ENCODE measurements around the gene ASB11. TPM values are rescaled to one million over a fixed set of nuclear protein-coding genes. Genes with fewer than 3 reads are reported as not detected.
A peak's percentile ranks its signal among the peaks of the same experiment; 100 is the strongest.

Gene ASB11
- total and polyA plus RNA-seq, 2 donors, result 0.05 TPM

DNA sequence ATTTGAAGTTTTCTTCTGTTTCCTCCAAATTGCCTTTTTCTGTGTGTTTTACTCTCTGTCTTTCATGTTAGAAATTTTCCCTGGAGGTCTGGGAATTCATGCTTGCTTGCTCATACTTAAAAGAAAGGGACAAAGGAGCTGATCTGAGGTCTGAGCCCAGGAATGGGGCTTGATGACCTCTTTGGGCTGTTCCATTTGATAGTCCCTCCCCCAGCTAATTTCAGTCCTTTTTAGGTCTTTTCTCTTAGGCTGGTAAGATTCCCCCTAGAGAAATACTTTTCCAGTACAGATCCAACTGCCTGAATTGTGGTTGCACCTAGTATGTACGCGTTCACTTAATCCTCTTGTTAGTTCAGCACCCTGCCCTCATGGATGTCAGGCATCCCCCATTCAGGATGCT is 25.4 kb upstream of the ASB11 start:
- Histone ChIP-seq H3K4me1 (ENCODE audit: control insufficient read depth in 2 of 2, insufficient read depth in 2 of 2, low read length in 2 of 2) (no peaks in the 10 kb centered on the region), H3K27me3 (ENCODE audit: control insufficient read depth in 2 of 2, insufficient read depth in 1 of 2, low read length in 1 of 2) (peaks cover 0 to 20% of the 10 kb centered on the region in 2 donors), H3K27ac (ENCODE audit: low read depth in 1 of 2, low read length in 1 of 2) (no peak overlapping the region), H3K4me3 (ENCODE audit: low read length in 2 of 2) (no peak overlapping the region), H3K9me3 (ENCODE audit: control insufficient read depth in 2 of 2, insufficient read depth in 1 of 2, low read length in 1 of 2) (no peaks in the 10 kb centered on the region), H3K36me3 (ENCODE audit: control insufficient read depth in 2 of 2, insufficient read depth in 2 of 2, low read length in 1 of 2) (no peaks in the 10 kb centered on the region)
- 98% methylated on average over 2 of the region's 2 CpGs for WGBS
- no peak for DNase-seq (ENCODE audit: low read depth in 6 of 9, low spot score in 9 of 9)

DNA sequence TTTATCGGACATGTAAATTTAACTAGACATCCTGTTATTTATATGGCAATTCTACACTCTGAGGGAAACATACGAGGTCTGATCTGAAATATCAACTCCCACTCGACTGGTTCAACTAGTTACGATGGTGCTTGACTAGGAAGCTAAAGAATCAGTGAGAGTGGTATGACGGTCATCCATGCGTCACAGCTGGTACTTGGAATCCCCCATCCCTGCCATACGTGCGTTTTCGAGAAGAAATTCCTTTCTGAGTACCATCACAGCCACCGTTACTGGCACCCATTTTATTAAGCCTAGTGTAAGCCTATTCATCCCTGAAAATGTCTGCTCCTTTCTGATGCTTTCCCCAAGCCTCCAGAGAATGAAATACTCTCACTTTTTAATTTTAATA is 20.6 kb upstream of the ASB11 start:
- Histone ChIP-seq H3K36me3 (ENCODE audit: control insufficient read depth in 2 of 2, insufficient read depth in 2 of 2, low read length in 1 of 2) (peaks cover 0 to 7% of the 10 kb centered on the region in 2 donors), H3K9me3 (ENCODE audit: control insufficient read depth in 2 of 2, insufficient read depth in 1 of 2, low read length in 1 of 2) (no peaks in the 10 kb centered on the region), H3K27me3 (ENCODE audit: control insufficient read depth in 2 of 2, insufficient read depth in 1 of 2, low read length in 1 of 2) (peaks cover 0 to 14% of the 10 kb centered on the region in 2 donors), H3K4me3 (ENCODE audit: low read length in 2 of 2) (peak overlapping the region; percentile 60 to 66), H3K27ac (ENCODE audit: low read depth in 1 of 2, low read length in 1 of 2) (peak overlapping the region in 1 of 2 donors; percentile 60), H3K4me1 (ENCODE audit: control insufficient read depth in 2 of 2, insufficient read depth in 2 of 2, low read length in 2 of 2) (peaks cover 0 to 4% of the 10 kb centered on the region in 2 donors)
- WGBS, result 0% methylated on average over 10 of the region's 10 CpGs
- DNase-seq (ENCODE audit: low read depth in 6 of 9, low spot score in 9 of 9), result no peak

- Histone ChIP-seq H3K9me3 (ENCODE audit: control insufficient read depth in 2 of 2, insufficient read depth in 1 of 2, low read length in 1 of 2) (no peaks in the 10 kb centered on the region), H3K4me3 (ENCODE audit: low read length in 2 of 2) (peak within 1 kb of the TSS; percentile 60 to 66), H3K27me3 (ENCODE audit: control insufficient read depth in 2 of 2, insufficient read depth in 1 of 2, low read length in 1 of 2) (peaks cover 0 to 14% of the 10 kb centered on the region in 2 donors), H3K27ac (ENCODE audit: low read depth in 1 of 2, low read length in 1 of 2) (peak within 1 kb of the TSS; percentile 67 to 81), H3K4me1 (ENCODE audit: control insufficient read depth in 2 of 2, insufficient read depth in 2 of 2, low read length in 2 of 2) (peaks cover 0 to 4% of the 10 kb centered on the region in 2 donors), H3K36me3 (ENCODE audit: control insufficient read depth in 2 of 2, insufficient read depth in 2 of 2, low read length in 1 of 2) (peaks cover 0 to 7% of the 10 kb centered on the region in 2 donors)
- peak; percentile 70 to 94 (median 82) for DNase-seq (ENCODE audit: low read depth in 6 of 9, low spot score in 9 of 9)
- under 1% methylated on average over 72 of the region's 72 CpGs for WGBS
Observed at GRCh38 chrX:15335135-15336022, 19.9 kb upstream of the ASB11 start, which contains the start of gene PIGA. Gene PIGA (minus strand): TSS chrX:15335523. CDS start chrX:15331930, 3,593 bp downstream.

DNA sequence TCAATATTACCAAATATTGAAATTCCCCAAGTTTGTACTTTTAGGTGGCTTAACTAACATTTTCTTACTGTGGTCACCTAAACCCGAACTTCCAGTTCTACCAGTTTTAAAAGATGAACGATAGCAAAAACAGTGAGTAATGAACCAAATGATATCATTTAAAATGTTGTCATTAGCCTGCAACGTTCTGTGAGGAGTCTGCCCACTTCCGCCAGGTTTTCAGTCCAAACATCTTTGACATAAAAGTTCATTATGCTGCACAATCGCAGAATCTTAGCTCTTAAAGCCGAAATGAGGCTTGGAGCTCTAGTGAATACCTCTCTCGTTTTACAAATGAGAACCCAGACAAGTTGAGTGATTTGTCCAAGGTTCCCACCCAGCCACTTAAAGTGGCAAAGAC is 19.1 kb upstream of the ASB11 start:
- 18% methylated on average over 7 of the region's 7 CpGs for WGBS
- peaks cover 0 to 11% of the 10 kb centered on the region in 2 donors for H3K27me3 ChIP-seq (ENCODE audit: control insufficient read depth in 2 of 2, insufficient read depth in 1 of 2, low read length in 1 of 2)
- H3K36me3 ChIP-seq (ENCODE audit: control insufficient read depth in 2 of 2, insufficient read depth in 2 of 2, low read length in 1 of 2), result peaks cover 0 to 7% of the 10 kb centered on the region in 2 donors
- peak overlapping the region in 1 of 2 donors; percentile 36 for H3K27ac ChIP-seq (ENCODE audit: low read depth in 1 of 2, low read length in 1 of 2)
- H3K4me3 ChIP-seq (ENCODE audit: low read length in 2 of 2), result peak overlapping the region; percentile 60 to 66
- DNase-seq (ENCODE audit: low read depth in 6 of 9, low spot score in 9 of 9), result peak in 1 of 9 donors; percentile 6
- H3K9me3 ChIP-seq (ENCODE audit: control insufficient read depth in 2 of 2, insufficient read depth in 1 of 2, low read length in 1 of 2), result no peaks in the 10 kb centered on the region
- peaks cover 0 to 4% of the 10 kb centered on the region in 2 donors for H3K4me1 ChIP-seq (ENCODE audit: control insufficient read depth in 2 of 2, insufficient read depth in 2 of 2, low read length in 2 of 2)

GRCh38 chrX:15328821-15329220 is 13.4 kb upstream of the ASB11 start:
- DNase-seq (ENCODE audit: low read depth in 6 of 9, low spot score in 9 of 9), result no peak
- H3K36me3 ChIP-seq (ENCODE audit: control insufficient read depth in 2 of 2, insufficient read depth in 2 of 2, low read length in 1 of 2), result peaks cover 0 to 10% of the 10 kb centered on the region in 2 donors
- no peak overlapping the region for H3K27ac ChIP-seq (ENCODE audit: low read depth in 1 of 2, low read length in 1 of 2)

GRCh38 chrX:15328131-15328530 is 12.7 kb upstream of the ASB11 start:
- H3K4me1 ChIP-seq (ENCODE audit: control insufficient read depth in 2 of 2, insufficient read depth in 2 of 2, low read length in 2 of 2), result no peaks in the 10 kb centered on the region
- 93% methylated on average over 3 of the region's 3 CpGs for WGBS
- H3K9me3 ChIP-seq (ENCODE audit: control insufficient read depth in 2 of 2, insufficient read depth in 1 of 2, low read length in 1 of 2), result no peaks in the 10 kb centered on the region
- H3K27me3 ChIP-seq (ENCODE audit: control insufficient read depth in 2 of 2, insufficient read depth in 1 of 2, low read length in 1 of 2), result no peaks in the 10 kb centered on the region
- no peak for DNase-seq (ENCODE audit: low read depth in 6 of 9, low spot score in 9 of 9)
- H3K4me3 ChIP-seq (ENCODE audit: low read length in 2 of 2), result no peak overlapping the region
- peaks cover 1 to 10% of the 10 kb centered on the region in 2 donors for H3K36me3 ChIP-seq (ENCODE audit: control insufficient read depth in 2 of 2, insufficient read depth in 2 of 2, low read length in 1 of 2)
- H3K27ac ChIP-seq (ENCODE audit: low read depth in 1 of 2, low read length in 1 of 2), result no peak overlapping the region

More at GRCh38 chrX:15328821-15329220, 13.4 kb upstream of the ASB11 start:
- Histone ChIP-seq H3K4me3 (ENCODE audit: low read length in 2 of 2) (no peak overlapping the region), H3K27me3 (ENCODE audit: control insufficient read depth in 2 of 2, insufficient read depth in 1 of 2, low read length in 1 of 2) (no peaks in the 10 kb centered on the region), H3K4me1 (ENCODE audit: control insufficient read depth in 2 of 2, insufficient read depth in 2 of 2, low read length in 2 of 2) (no peaks in the 10 kb centered on the region), H3K9me3 (ENCODE audit: control insufficient read depth in 2 of 2, insufficient read depth in 1 of 2, low read length in 1 of 2) (no peaks in the 10 kb centered on the region)
- WGBS, result 96% methylated on average over 2 of the region's 2 CpGs

DNA sequence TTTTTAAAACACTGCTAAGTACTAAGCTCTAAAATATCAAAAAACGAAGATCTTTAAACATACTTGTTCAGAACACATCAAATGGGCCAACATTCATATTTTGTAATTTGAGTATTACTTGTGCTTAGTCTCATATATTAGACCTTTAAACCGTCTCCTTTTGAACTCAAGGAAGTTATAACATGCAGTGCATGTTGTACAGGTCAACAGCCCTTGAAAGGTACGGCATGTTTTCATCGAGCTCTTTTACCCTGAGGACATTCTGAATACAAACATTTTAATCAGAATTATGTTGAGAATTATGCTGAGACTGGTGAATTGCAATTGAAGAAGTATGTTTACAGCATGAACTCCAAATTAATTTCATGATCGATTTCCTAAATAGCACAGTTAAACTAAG is 7.0 kb upstream of the ASB11 start:
- WGBS, result 97% methylated on average over 5 of the region's 5 CpGs

DNA sequence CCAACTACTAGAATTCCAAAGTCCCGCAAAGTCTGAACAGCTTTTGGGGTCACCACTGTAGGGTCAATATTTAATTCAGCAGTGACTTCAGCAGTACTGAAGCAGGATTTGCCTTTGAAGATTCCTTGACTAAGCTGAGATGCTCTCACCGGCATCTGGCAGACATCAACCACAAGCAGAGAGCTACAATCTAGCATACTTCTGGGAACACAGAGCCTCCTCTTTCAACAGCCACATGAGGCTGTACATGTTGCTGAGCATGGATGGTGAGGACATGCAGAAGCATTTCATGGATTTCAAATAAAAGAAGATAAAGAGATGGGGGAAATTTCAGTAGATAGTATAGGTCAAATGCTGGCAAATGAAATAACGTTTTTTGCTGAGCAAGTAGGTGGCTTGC is 6.6 kb upstream of the ASB11 start:
- Histone ChIP-seq H3K27me3 (ENCODE audit: control insufficient read depth in 2 of 2, insufficient read depth in 1 of 2, low read length in 1 of 2) (no peaks in the 10 kb centered on the region), H3K4me1 (ENCODE audit: control insufficient read depth in 2 of 2, insufficient read depth in 2 of 2, low read length in 2 of 2) (no peaks in the 10 kb centered on the region), H3K36me3 (ENCODE audit: control insufficient read depth in 2 of 2, insufficient read depth in 2 of 2, low read length in 1 of 2) (peaks cover 3 to 6% of the 10 kb centered on the region in 2 donors), H3K9me3 (ENCODE audit: control insufficient read depth in 2 of 2, insufficient read depth in 1 of 2, low read length in 1 of 2) (no peaks in the 10 kb centered on the region), H3K4me3 (ENCODE audit: low read length in 2 of 2) (no peak overlapping the region), H3K27ac (ENCODE audit: low read depth in 1 of 2, low read length in 1 of 2) (no peak overlapping the region)
- WGBS, result 95% methylated on average over 3 of the region's 3 CpGs
- no peak for DNase-seq (ENCODE audit: low read depth in 6 of 9, low spot score in 9 of 9)

More for the DNA sequence above, 7.0 kb upstream of the ASB11 start:
- no peaks in the 10 kb centered on the region for H3K4me1 ChIP-seq (ENCODE audit: control insufficient read depth in 2 of 2, insufficient read depth in 2 of 2, low read length in 2 of 2)
- no peak overlapping the region for H3K27ac ChIP-seq (ENCODE audit: low read depth in 1 of 2, low read length in 1 of 2)
- H3K9me3 ChIP-seq (ENCODE audit: control insufficient read depth in 2 of 2, insufficient read depth in 1 of 2, low read length in 1 of 2), result no peaks in the 10 kb centered on the region
- no peaks in the 10 kb centered on the region for H3K27me3 ChIP-seq (ENCODE audit: control insufficient read depth in 2 of 2, insufficient read depth in 1 of 2, low read length in 1 of 2)
- DNase-seq (ENCODE audit: low read depth in 6 of 9, low spot score in 9 of 9), result no peak
- H3K36me3 ChIP-seq (ENCODE audit: control insufficient read depth in 2 of 2, insufficient read depth in 2 of 2, low read length in 1 of 2), result peaks cover 3 to 6% of the 10 kb centered on the region in 2 donors
- no peak overlapping the region for H3K4me3 ChIP-seq (ENCODE audit: low read length in 2 of 2)

GRCh38 chrX:15321447-15321846 is 6.0 kb upstream of the ASB11 start:
- peaks cover 3 to 6% of the 10 kb centered on the region in 2 donors for H3K36me3 ChIP-seq (ENCODE audit: control insufficient read depth in 2 of 2, insufficient read depth in 2 of 2, low read length in 1 of 2)
- no peaks in the 10 kb centered on the region for H3K27me3 ChIP-seq (ENCODE audit: control insufficient read depth in 2 of 2, insufficient read depth in 1 of 2, low read length in 1 of 2)
- no peaks in the 10 kb centered on the region for H3K4me1 ChIP-seq (ENCODE audit: control insufficient read depth in 2 of 2, insufficient read depth in 2 of 2, low read length in 2 of 2)
- no peak for DNase-seq (ENCODE audit: low read depth in 6 of 9, low spot score in 9 of 9)
- H3K4me3 ChIP-seq (ENCODE audit: low read length in 2 of 2), result no peak overlapping the region
- no peaks in the 10 kb centered on the region for H3K9me3 ChIP-seq (ENCODE audit: control insufficient read depth in 2 of 2, insufficient read depth in 1 of 2, low read length in 1 of 2)
- whole genome bisulfite sequencing, result 81% methylated on average over 4 of the region's 4 CpGs
- no peak overlapping the region for H3K27ac ChIP-seq (ENCODE audit: low read depth in 1 of 2, low read length in 1 of 2)
